OCI-LY1 (cell line): Measurements from ENCODE around the gene TAS2R19.
"Not testable (repeated sequence)": the region's sequence is repeated elsewhere in the genome, so short reads cannot be mapped to it uniquely, and the experiment has no call there.

Experiments
- H2AFZ ChIP-seq: fragments of 200-600 bp; sonication (generic), shearing (Covaris generic); 2 replicates; pipeline ENCODE4 v1.6.0; 2014; ENCODE audit warnings: antibody characterized with exemption, mild to moderate bottlenecking, low read length
- H3F3A ChIP-seq: fragments of 200-600 bp; sonication (generic), shearing (Covaris generic); 2 replicates; pipeline ENCODE4 v1.6.0; 2014; ENCODE audit warnings: mild to moderate bottlenecking, antibody characterized with exemption, low read length, moderate library complexity; ENCODE audit not compliant: insufficient read depth
- H3K27ac ChIP-seq: fragments of 200-600 bp; sonication (generic); 2 replicates; pipeline ENCODE4 v1.5.1; 2014; ENCODE audit warnings: low read length, mixed run types, mild to moderate bottlenecking, low read depth; ENCODE audit not compliant: poor library complexity, severe bottlenecking
- H3K27me3 ChIP-seq: fragments of 200-600 bp; sonication (generic); 2 replicates; pipeline ENCODE4 v1.6.0; 2014; ENCODE audit warnings: antibody characterized with exemption, mild to moderate bottlenecking, low read length, moderate library complexity; ENCODE audit not compliant: insufficient read depth
- H3K36me3 ChIP-seq: fragments of 200-600 bp; sonication (generic); 2 replicates; pipeline ENCODE4 v1.6.1; 2014; ENCODE audit warnings: mild to moderate bottlenecking, antibody characterized with exemption, low read length, moderate library complexity, mixed read lengths; ENCODE audit not compliant: insufficient read depth
- H3K4me1 ChIP-seq: fragments of 200-600 bp; sonication (generic); 2 replicates; pipeline ENCODE4 v1.5.1; 2014; ENCODE audit warnings: mild to moderate bottlenecking, low read length, moderate library complexity; ENCODE audit not compliant: insufficient read depth, severe bottlenecking
- H3K4me2 ChIP-seq: fragments of 200-600 bp; sonication (generic), shearing (Covaris generic); 2 replicates; pipeline ENCODE4 v1.6.1; 2014; ENCODE audit warnings: low read length
- H3K4me3 ChIP-seq: fragments of 200-600 bp; sonication (generic); 2 replicates; pipeline ENCODE4 v1.5.1; 2014; ENCODE audit warnings: low read length, low read depth, mild to moderate bottlenecking, mixed read lengths; ENCODE audit not compliant: poor library complexity, severe bottlenecking
- H3K79me2 ChIP-seq: fragments of 200-600 bp; shearing (Covaris generic); 2 replicates; pipeline ENCODE4 v1.6.1; 2016; ENCODE audit warnings: mixed run types, low read length, mixed read lengths; ENCODE audit not compliant: insufficient read depth
- H3K9ac ChIP-seq: fragments of 200-600 bp; sonication (generic), shearing (Covaris generic); 2 replicates; pipeline ENCODE4 v1.6.1; 2014; ENCODE audit warnings: mild to moderate bottlenecking, low read length, mixed read lengths
- H3K9me2 ChIP-seq: fragments of 200-600 bp; sonication (generic), shearing (Covaris generic); 2 replicates; pipeline ENCODE4 v1.6.1; 2014; ENCODE audit warnings: low read depth, mild to moderate bottlenecking, low read length, mixed read lengths
- H3K9me3 ChIP-seq: fragments of 200-600 bp; shearing (Covaris generic); 2 replicates; pipeline ENCODE4 v1.6.1; 2014; ENCODE audit warnings: low read length, mixed read lengths
- H4K20me1 ChIP-seq: fragments of 200-600 bp; sonication (generic), shearing (Covaris generic); 2 replicates; pipeline ENCODE4 v1.6.0; 2016; ENCODE audit warnings: mild to moderate bottlenecking, low read length; ENCODE audit not compliant: insufficient read depth
- CTCF ChIP-seq: fragments of 200-600 bp; sonication (generic), shearing (Covaris generic); IDR thresholded peaks from 2 replicates; pipeline ENCODE4 v1.5.1; 2017; ENCODE audit warnings: mild to moderate bottlenecking, antibody characterized with exemption, low read length, moderate library complexity, mixed read lengths
- EZH2 ChIP-seq: fragments of 200-600 bp; sonication (generic), shearing (Covaris generic); IDR thresholded peaks from 2 replicates; pipeline ENCODE4 v1.8.0; 2017; ENCODE audit warnings: borderline replicate concordance, mixed run types, mild to moderate bottlenecking, antibody characterized with exemption, low read length, moderate library complexity, mixed read lengths

Gene TAS2R19

GRCh38 chr12:11069854-11070365 is 47.5 kb upstream of the TAS2R19 start:
- H3K9me3 ChIP-seq, result no peaks in the 10 kb centered on the region
- H3K27me3 ChIP-seq, result no peaks in the 10 kb centered on the region
- H2AFZ ChIP-seq, result no peak overlapping the region
- no peaks in the 10 kb centered on the region for H4K20me1 ChIP-seq
- H3K4me1 ChIP-seq, result no peaks in the 10 kb centered on the region
- H3K9ac ChIP-seq, result no peak overlapping the region
- H3F3A ChIP-seq, result no peaks in the 10 kb centered on the region
- H3K36me3 ChIP-seq, result no peaks in the 10 kb centered on the region
- no peaks in the 10 kb centered on the region for H3K9me2 ChIP-seq
- H3K27ac ChIP-seq, result no peak overlapping the region
- TF ChIP-seq EZH2 (no peak), CTCF (no peak)
- no peaks in the 10 kb centered on the region for H3K79me2 ChIP-seq
- no peak overlapping the region for H3K4me3 ChIP-seq
- no peak overlapping the region for H3K4me2 ChIP-seq

GRCh38 chr12:11067514-11067913 is 45.1 kb upstream of the TAS2R19 start:
- Histone ChIP-seq H3K9me3 (no peaks in the 10 kb centered on the region), H4K20me1 (no peaks in the 10 kb centered on the region), H2AFZ (no peak overlapping the region), H3K9ac (no peak overlapping the region), H3K79me2 (no peaks in the 10 kb centered on the region), H3K27ac (no peak overlapping the region), H3K9me2 (no peaks in the 10 kb centered on the region), H3K36me3 (no peaks in the 10 kb centered on the region), H3K4me2 (no peak overlapping the region), H3K4me1 (no peaks in the 10 kb centered on the region), H3F3A (no peaks in the 10 kb centered on the region), H3K4me3 (no peak overlapping the region), H3K27me3 (no peaks in the 10 kb centered on the region)
- TF ChIP-seq EZH2 (no peak), CTCF (no peak)

GRCh38 chr12:11062194-11062593 is 39.8 kb upstream of the TAS2R19 start, which contains the start of gene TAS2R46:
TSS of gene TAS2R46 (minus strand) at chr12:11062294. CDS start at chr12:11062294, 0 bp downstream.
- H4K20me1 ChIP-seq, H3K9ac ChIP-seq, H2AFZ ChIP-seq, H3K79me2 ChIP-seq, H3K4me3 ChIP-seq, H3K27ac ChIP-seq, H3K9me3 ChIP-seq, H3K27me3 ChIP-seq, H3K36me3 ChIP-seq, H3K4me2 ChIP-seq, H3F3A ChIP-seq, H3K4me1 ChIP-seq, H3K9me2 ChIP-seq: not testable (repeated sequence)

DNA sequence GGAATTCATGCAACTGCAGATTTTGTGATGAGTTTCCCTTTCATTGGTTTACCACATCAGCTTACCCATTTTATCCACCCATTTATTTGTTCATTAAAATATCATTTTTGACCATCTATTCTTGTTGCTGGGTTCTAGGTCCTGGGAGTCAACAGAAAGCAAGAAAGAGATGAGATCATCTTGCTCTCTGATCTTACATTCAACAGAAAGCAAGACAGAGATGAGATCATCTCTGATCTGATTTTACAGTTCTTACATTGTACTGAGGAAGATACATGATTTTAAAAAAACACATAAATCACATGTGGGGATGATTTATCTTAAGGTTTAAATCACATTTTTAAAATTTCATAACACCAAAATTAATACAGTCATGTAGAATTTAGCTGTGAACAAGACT is 37.4 kb upstream of the TAS2R19 start:
- H3F3A ChIP-seq, result no peaks in the 10 kb centered on the region
- no peak overlapping the region for H2AFZ ChIP-seq
- no peaks in the 10 kb centered on the region for H3K9me2 ChIP-seq
- H3K4me1 ChIP-seq, result no peaks in the 10 kb centered on the region
- TF ChIP-seq EZH2, result no peak
- TF ChIP-seq CTCF, result no peak
- H3K36me3 ChIP-seq, result no peaks in the 10 kb centered on the region
- no peak overlapping the region for H3K27ac ChIP-seq
- no peak overlapping the region for H3K4me2 ChIP-seq
- H3K27me3 ChIP-seq, result no peaks in the 10 kb centered on the region
- H3K9ac ChIP-seq, result no peak overlapping the region
- H3K79me2 ChIP-seq, result no peaks in the 10 kb centered on the region
- H3K4me3 ChIP-seq, result no peak overlapping the region
- H3K9me3 ChIP-seq, result no peaks in the 10 kb centered on the region
- H4K20me1 ChIP-seq, result no peaks in the 10 kb centered on the region
